Activated B cell treated with CpG ODN at 0.5 μM for 24 hours (primary cell): Measurements from ENCODE around the gene OPA3. TPM values are rescaled to one million over a fixed set of nuclear protein-coding genes. Genes with fewer than 3 reads are reported as not detected.

Source experiments
- ATAC-seq: fragments of 200-7000 bp; cut with Tn5 transposase; one replicate; pipeline ENCODE4 v1.10.0; 2021; ENCODE audit warnings: low read depth, mild to moderate bottlenecking, moderate library complexity
- CTCF ChIA-PET: fragments of 350-600 bp; sonication (Branson Sonifier 250); formaldehyde crosslinking; loops from one replicate; lab custom pipeline; 2021; ENCODE audit warnings: antibody characterized with exemption; lab: Charles Lee
- POLR2A ChIA-PET: fragments of 350-600 bp; sonication (Branson Sonifier 250); formaldehyde crosslinking; loops from one replicate; lab custom pipeline; 2021; ENCODE audit warnings: antibody characterized with exemption; lab: Charles Lee
- DNase-seq: peaks from one replicate; pipeline ENCODE4 v3.0.0; 2022
- H3K27ac Mint-ChIP-seq: one replicate; pipeline ENCODE4 v1.8.0; 2020; ENCODE audit warnings: mixed read lengths
- H3K27me3 Mint-ChIP-seq: one replicate; pipeline ENCODE4 v1.8.0; 2021; ENCODE audit warnings: mixed read lengths
- H3K36me3 Mint-ChIP-seq: one replicate; pipeline ENCODE4 v1.8.0; 2021; ENCODE audit warnings: low read depth, mixed read lengths
- H3K4me1 Mint-ChIP-seq: one replicate; pipeline ENCODE4 v1.8.0; 2021; ENCODE audit warnings: mixed read lengths
- H3K4me3 Mint-ChIP-seq: one replicate; pipeline ENCODE4 v1.8.0; 2020; ENCODE audit warnings: mild to moderate bottlenecking, mixed read lengths
- H3K9me3 Mint-ChIP-seq: one replicate; pipeline ENCODE4 v1.8.0; 2020; ENCODE audit warnings: mixed read lengths
- intact Hi-C: fragments of 100-400 bp; cut with micrococcal nuclease; formaldehyde crosslinking; loops from one replicate; pipeline ENCODE4 v1.15.1; 2024
- total RNA-seq: library from RNA; stranded (reverse); gene quantifications from 2 replicates; pipeline ENCODE4 v1.2.3, GENCODE V29; 2022
- TF ChIP-seq, protein P1 (sequence below): fragments of 200-600 bp; IDR thresholded peaks from one replicate; pipeline ENCODE4 v1.8.0; 2022; ENCODE audit warnings: antibody characterized with exemption, mild to moderate bottlenecking

The OPA3 gene
- total RNA-seq, 1 donor from 2014 or later = 14.4 TPM

- POLR2A ChIA-PET = interaction anchor here (1.3 kb wide), 1 partner anchor 12 kb away, joined by 4 read pairs; the partner anchor contains the start of gene OPA3
- CTCF ChIA-PET = no interaction called here
- Mint-ChIP-seq H3K4me3 (no peak overlapping the region), H3K27me3 (peaks cover 62% of the 10 kb centered on the region), H3K9me3 (no peaks in the 10 kb centered on the region), H3K4me1 (peaks cover 26% of the 10 kb centered on the region), H3K27ac (no peak overlapping the region), H3K36me3 (no peaks in the 10 kb centered on the region)
- DNase-seq (no peak), ATAC-seq (no peak)
- intact Hi-C loops = no loop called here
- TF ChIP-seq, protein P1, sequence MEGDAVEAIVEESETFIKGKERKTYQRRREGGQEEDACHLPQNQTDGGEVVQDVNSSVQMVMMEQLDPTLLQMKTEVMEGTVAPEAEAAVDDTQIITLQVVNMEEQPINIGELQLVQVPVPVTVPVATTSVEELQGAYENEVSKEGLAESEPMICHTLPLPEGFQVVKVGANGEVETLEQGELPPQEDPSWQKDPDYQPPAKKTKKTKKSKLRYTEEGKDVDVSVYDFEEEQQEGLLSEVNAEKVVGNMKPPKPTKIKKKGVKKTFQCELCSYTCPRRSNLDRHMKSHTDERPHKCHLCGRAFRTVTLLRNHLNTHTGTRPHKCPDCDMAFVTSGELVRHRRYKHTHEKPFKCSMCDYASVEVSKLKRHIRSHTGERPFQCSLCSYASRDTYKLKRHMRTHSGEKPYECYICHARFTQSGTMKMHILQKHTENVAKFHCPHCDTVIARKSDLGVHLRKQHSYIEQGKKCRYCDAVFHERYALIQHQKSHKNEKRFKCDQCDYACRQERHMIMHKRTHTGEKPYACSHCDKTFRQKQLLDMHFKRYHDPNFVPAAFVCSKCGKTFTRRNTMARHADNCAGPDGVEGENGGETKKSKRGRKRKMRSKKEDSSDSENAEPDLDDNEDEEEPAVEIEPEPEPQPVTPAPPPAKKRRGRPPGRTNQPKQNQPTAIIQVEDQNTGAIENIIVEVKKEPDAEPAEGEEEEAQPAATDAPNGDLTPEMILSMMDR = no peak
These were observed 11.2 kb upstream of the OPA3 start for GRCh38 chr19:45595814-45596213.

DNA sequence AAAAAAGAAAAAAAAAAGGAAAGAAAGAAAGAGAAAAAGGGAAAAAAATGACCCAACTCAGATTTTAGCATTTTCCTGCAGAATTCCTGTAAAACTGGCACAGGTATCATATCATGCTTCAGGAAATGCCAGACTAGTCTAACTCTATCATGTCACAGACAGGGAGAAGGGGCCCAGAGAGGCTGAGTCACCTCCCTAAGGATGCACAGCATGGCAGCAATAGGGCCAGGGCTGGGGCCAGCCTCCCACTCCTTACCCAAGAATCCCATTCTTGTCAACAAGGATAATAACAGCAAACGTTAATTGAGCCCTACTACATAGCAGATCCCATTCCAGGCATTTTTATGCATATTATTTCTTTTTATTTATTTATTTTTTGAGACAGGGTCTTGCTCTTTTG lies 8.9 kb upstream of the OPA3 start:
- ATAC-seq (no peak), DNase-seq (no peak)
- POLR2A ChIA-PET = interaction anchor here (0.7 kb wide), 1 partner anchor 176 kb away, joined by 5 read pairs; no protein-coding TSS in a partner anchor
- intact Hi-C loops = no loop called here
- Mint-ChIP-seq H3K4me1 (peaks cover 10% of the 10 kb centered on the region), H3K4me3 (no peak overlapping the region), H3K9me3 (no peaks in the 10 kb centered on the region), H3K36me3 (no peaks in the 10 kb centered on the region), H3K27ac (no peak overlapping the region), H3K27me3 (peaks cover 55% of the 10 kb centered on the region)
- TF ChIP-seq, protein P1 = no peak
- CTCF ChIA-PET = no interaction called here

GRCh38 chr19:45592366-45592765 lies 7.8 kb upstream of the OPA3 start:
- no peak overlapping the region for H3K4me3 Mint-ChIP-seq
- H3K9me3 Mint-ChIP-seq = no peaks in the 10 kb centered on the region
- peaks cover 47% of the 10 kb centered on the region for H3K27me3 Mint-ChIP-seq
- H3K4me1 Mint-ChIP-seq = no peaks in the 10 kb centered on the region
- intact Hi-C loops = no loop called here
- TF ChIP-seq, protein P1 = no peak
- CTCF ChIA-PET = no interaction called here
- H3K36me3 Mint-ChIP-seq = no peaks in the 10 kb centered on the region
- POLR2A ChIA-PET = interaction anchor here (0.6 kb wide), 1 partner anchor 8 kb away, joined by 4 read pairs; no protein-coding TSS in a partner anchor
- no peak overlapping the region for H3K27ac Mint-ChIP-seq
- no peak for DNase-seq
- ATAC-seq = no peak

DNA sequence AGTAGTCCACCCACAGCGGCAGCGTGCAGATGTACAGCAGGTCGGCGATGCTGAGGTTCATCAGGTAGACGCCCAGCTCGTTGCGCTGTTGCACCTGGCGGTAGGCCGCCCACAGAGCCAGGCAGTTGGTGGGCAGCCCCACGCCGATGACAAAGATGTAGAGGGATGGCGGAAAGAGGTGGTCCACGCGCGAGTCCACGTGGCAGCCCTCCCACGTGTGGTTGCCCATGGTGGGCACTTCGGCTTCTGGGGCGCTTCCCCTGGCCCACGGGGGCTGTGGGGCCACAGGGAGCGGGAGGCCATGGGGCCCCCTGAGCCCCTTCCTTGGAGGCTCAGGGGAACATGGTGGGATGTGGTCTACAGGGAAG lies 7.0 kb upstream of the OPA3 start:
- DNase-seq (no peak), ATAC-seq (no peak)
- Mint-ChIP-seq H3K27ac (no peak overlapping the region), H3K36me3 (no peaks in the 10 kb centered on the region), H3K9me3 (no peaks in the 10 kb centered on the region), H3K4me1 (no peaks in the 10 kb centered on the region), H3K27me3 (peaks cover 42% of the 10 kb centered on the region), H3K4me3 (no peak overlapping the region)
- TF ChIP-seq, protein P1 = no peak
- intact Hi-C loops = no loop called here
- ChIA-PET CTCF (no interaction called here), POLR2A (interaction anchor here (0.5 kb wide), 1 partner anchor 11 kb away, joined by 3 read pairs; the partner anchor contains the start of gene GPR4)

GRCh38 chr19:45591004-45591637 lies 6.5 kb upstream of the OPA3 start:
- DNase-seq = no peak
- Mint-ChIP-seq H3K27me3 (peaks cover 37% of the 10 kb centered on the region), H3K4me3 (no peak overlapping the region), H3K27ac (no peak overlapping the region), H3K36me3 (no peaks in the 10 kb centered on the region), H3K4me1 (no peaks in the 10 kb centered on the region), H3K9me3 (no peaks in the 10 kb centered on the region)
- ATAC-seq = peak; percentile 69
- intact Hi-C loops = no loop called here
- CTCF ChIA-PET = interaction anchor here (0.6 kb wide), 1 partner anchor 101 kb away, joined by 3 read pairs; the partner anchor contains the start of gene QPCTL
- TF ChIP-seq, protein P1 = no peak
- POLR2A ChIA-PET = interaction anchor here (0.5 kb wide), 1 partner anchor 11 kb away, joined by 3 read pairs; the partner anchor contains the start of gene GPR4
